B cell (primary cell): ENCODE data around the gene NXPE3. TPM values are rescaled to one million over a fixed set of nuclear protein-coding genes. Genes with fewer than 3 reads are reported as not detected.

ENCODE experiments used
- ATAC-seq: fragments of 200-7000 bp; cut with Tn5 transposase; one replicate; pipeline ENCODE4 v1.10.0; 2021; ENCODE audit warnings: low read depth, mild to moderate bottlenecking, moderate number of reproducible peaks, moderate library complexity
- CTCF ChIA-PET: fragments of 350-600 bp; sonication (Branson Sonifier 250); formaldehyde crosslinking; loops from one replicate; lab custom pipeline; 2021; ENCODE audit warnings: antibody characterized with exemption, inconsistent platforms; lab: Charles Lee
- POLR2A ChIA-PET: fragments of 350-600 bp; sonication (Branson Sonifier 250); formaldehyde crosslinking; loops from one replicate; lab custom pipeline; 2021; ENCODE audit warnings: antibody characterized with exemption; lab: Charles Lee
- DNase-seq: peaks from one replicate; pipeline ENCODE4 v3.0.0; 2013
- H2AFZ ChIP-seq: 2 replicates; pipeline ENCODE4 v1.6.1; 2012; ENCODE audit warnings: mild to moderate bottlenecking, low read depth, low read length; ENCODE audit not compliant: insufficient read depth, poor library complexity, severe bottlenecking
- H3K27ac ChIP-seq, 2 donors: 1 replicate in 1 of 2; 2 replicates in 1 of 2; pipeline ENCODE4 v1.5.1; 2012 to 2013; ENCODE audit warnings: low read length in 2 of 2, mild to moderate bottlenecking in 2 of 2, moderate library complexity in 1 of 2
- H3K27me3 ChIP-seq, 4 experiments: fragments of 200-600 bp in 1 of 4; sonication (generic) in 1 of 4; replicated peaks in 1 of 4; 1 replicate in 2 of 4; 2 replicates in 2 of 4; pipeline versions ENCODE4 v1.6.1 to v1.7.0; 2013 to 2016; ENCODE audit warnings: low read length in 3 of 4, mild to moderate bottlenecking in 2 of 4, mixed read lengths in 1 of 4, moderate library complexity in 1 of 4; ENCODE audit not compliant: insufficient read depth in 4 of 4, control insufficient read depth in 3 of 4; ENCODE audit errors: control extremely low read depth in 1 of 4
- H3K36me3 ChIP-seq, 2 experiments: replicated peaks in 1 of 2; 1 replicate in 1 of 2; 2 replicates in 1 of 2; pipeline versions ENCODE4 v1.6.1 to v1.7.1; 2013; ENCODE audit warnings: low read length in 1 of 2; ENCODE audit not compliant: insufficient read depth in 2 of 2, control insufficient read depth in 1 of 2; ENCODE audit errors: control extremely low read depth in 1 of 2, extremely low read depth in 1 of 2
- H3K4me1 ChIP-seq, 2 donors: fragments of 200-600 bp in 1 of 2; sonication (generic) in 1 of 2; 1 replicate in 1 of 2; 2 replicates in 1 of 2; pipeline versions ENCODE4 v1.5.1 to v1.6.1; 2013 to 2017; ENCODE audit warnings: low read length in 2 of 2; ENCODE audit not compliant: control insufficient read depth in 2 of 2, insufficient read depth in 2 of 2
- H3K4me2 ChIP-seq: replicated peaks from 2 replicates; pipeline ENCODE3; 2012; ENCODE audit warnings: mild to moderate bottlenecking, low read depth, low read length; ENCODE audit not compliant: poor library complexity, severe bottlenecking
- H3K4me3 ChIP-seq, 5 experiments: fragments of 200-600 bp in 1 of 5; sonication (generic) in 1 of 5; 1 replicate in 3 of 5; 2 replicates in 2 of 5; pipeline versions ENCODE4 v1.5.1 to v1.7.0; 2011 to 2016; ENCODE audit warnings: low read length in 4 of 5, mild to moderate bottlenecking in 4 of 5, low read depth in 2 of 5, control low read depth in 1 of 5, moderate library complexity in 1 of 5; ENCODE audit not compliant: insufficient read depth in 1 of 5; ENCODE audit errors: control extremely low read depth in 1 of 5, extremely low read depth in 1 of 5
- H3K79me2 ChIP-seq: fragments of 200-600 bp; sonication (generic); one replicate; pipeline ENCODE4 v1.6.0; 2016; ENCODE audit warnings: low read length; ENCODE audit not compliant: control insufficient read depth, insufficient read depth
- H3K9ac ChIP-seq: fragments of 200-600 bp; sonication (generic); 2 replicates; pipeline ENCODE4 v1.6.1; 2017; ENCODE audit warnings: mild to moderate bottlenecking, low read length, moderate library complexity
- H3K9me3 ChIP-seq, 3 donors: one replicate each; pipeline versions ENCODE4 v1.6.1 to v1.7.1; 2013; ENCODE audit warnings: low read length in 2 of 3; ENCODE audit not compliant: control insufficient read depth in 2 of 3, insufficient read depth in 1 of 3; ENCODE audit errors: control extremely low read depth in 1 of 3
- H4K20me1 ChIP-seq: 2 replicates; pipeline ENCODE4 v1.6.0; 2012; ENCODE audit warnings: mild to moderate bottlenecking, low read length; ENCODE audit not compliant: insufficient read depth, control insufficient read depth, poor library complexity, severe bottlenecking
- H3K27ac Mint-ChIP-seq: one replicate; pipeline ENCODE4 v1.8.0; 2021; ENCODE audit warnings: mixed read lengths
- H3K27me3 Mint-ChIP-seq: one replicate; pipeline ENCODE4 v1.8.0; 2021; ENCODE audit warnings: mixed read lengths
- H3K4me1 Mint-ChIP-seq: one replicate; pipeline ENCODE4 v1.8.0; 2021; ENCODE audit warnings: mixed read lengths
- H3K4me3 Mint-ChIP-seq: one replicate; pipeline ENCODE4 v1.8.0; 2021; ENCODE audit warnings: mixed read lengths
- H3K9me3 Mint-ChIP-seq: one replicate; pipeline ENCODE4 v1.8.0; 2022; ENCODE audit warnings: mixed read lengths; ENCODE audit not compliant: insufficient read depth
- EZH2 ChIP-seq: IDR thresholded peaks from 2 replicates; pipeline ENCODE4 v1.6.1; 2012; ENCODE audit warnings: borderline replicate concordance, low read depth, mild to moderate bottlenecking, moderate library complexity, low read length; ENCODE audit not compliant: insufficient read depth, poor library complexity, severe bottlenecking
- WGBS: methylation state at CpG from one replicate; pipeline ENCODE4 v1.1.5; 2013; ENCODE audit warnings: missing lambda C conversion rate; ENCODE audit not compliant: insufficient coverage; 5-methylcytosine and 5-hydroxymethylcytosine counted together
- intact Hi-C: fragments of 100-400 bp; cut with micrococcal nuclease; formaldehyde crosslinking; loops from one replicate; pipeline ENCODE4 v1.10.0; 2022
- polyA plus RNA-seq: library from polyadenylated mRNA; depleted of rRNA; stranded (reverse); fragments of >200 nt; gene quantifications from 2 replicates; pipeline ENCODE4 v1.2.3, GENCODE V29; 2012
- total RNA-seq, 2 donors: library from RNA; stranded (reverse); fragments of 120-200 nt in 1 of 2; gene quantifications; 1 replicate in 1 of 2; 2 replicates in 1 of 2; pipeline versions ENCODE4 v1.2.3 to v1.2.4, GENCODE V29; 2013 to 2022
- TF ChIP-seq, protein P1 (sequence below): fragments of 200-600 bp; IDR thresholded peaks from one replicate; pipeline ENCODE4 v1.8.0; 2022; ENCODE audit warnings: antibody characterized with exemption, mild to moderate bottlenecking

The NXPE3 gene
- total and polyA plus RNA-seq, 2 donors (not counting 1 experiment from before 2014, with no cell fraction given), result 15.4 to 19.7 TPM

DNA sequence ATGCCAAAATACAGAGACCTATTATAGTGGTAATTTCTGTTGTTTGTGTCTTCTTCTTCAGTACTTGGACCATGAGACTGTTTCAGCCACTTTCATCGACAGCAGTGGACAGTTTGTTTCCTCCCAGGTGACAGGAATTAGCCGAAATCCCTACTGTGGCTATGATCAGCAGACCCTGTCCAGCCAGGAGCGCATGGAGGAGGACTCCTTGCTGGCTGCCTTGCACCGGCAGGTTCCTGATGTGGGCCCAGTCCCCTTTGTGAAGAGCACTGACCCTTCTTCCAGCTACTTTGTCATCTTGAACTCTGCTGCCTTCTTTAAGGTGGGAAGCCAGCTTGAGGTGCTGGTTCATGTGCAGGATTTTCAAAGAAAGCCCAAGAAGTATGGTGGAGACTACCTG, 22.2 kb downstream of the NXPE3 start:
- Histone ChIP-seq H3K4me3 (no peak overlapping the region), H4K20me1 (no peaks in the 10 kb centered on the region), H3K9me3 (no peaks in the 10 kb centered on the region), H3K9ac (no peak overlapping the region), H3K36me3 (peaks cover 6 to 36% of the 10 kb centered on the region in 2 experiments), H3K79me2 (peaks cover 10% of the 10 kb centered on the region), H3K4me1 (peaks cover 0 to 3% of the 10 kb centered on the region in 2 donors), H3K27me3 (no peaks in the 10 kb centered on the region), H3K4me2 (no peak overlapping the region), H3K27ac (no peak overlapping the region), H2AFZ (no peak overlapping the region)
- ChIA-PET POLR2A (no interaction called here), CTCF (interaction anchor here (0.6 to 20.1 kb wide), 8 partner anchors 7 to 1906 kb away, joined by 3 to 1306 read pairs (median 12); partner anchors contain the start of gene CEP97)
- no peaks in the 10 kb centered on the region for H3K27me3 Mint-ChIP-seq
- H3K27ac Mint-ChIP-seq, result peak overlapping the region; percentile 20
- intact Hi-C loops, result no loop called here
- 95% methylated on average over 4 of the region's 4 CpGs for WGBS
- H3K9me3 Mint-ChIP-seq, result no peaks in the 10 kb centered on the region
- peaks cover 6% of the 10 kb centered on the region for H3K4me1 Mint-ChIP-seq
- TF ChIP-seq, protein P1, sequence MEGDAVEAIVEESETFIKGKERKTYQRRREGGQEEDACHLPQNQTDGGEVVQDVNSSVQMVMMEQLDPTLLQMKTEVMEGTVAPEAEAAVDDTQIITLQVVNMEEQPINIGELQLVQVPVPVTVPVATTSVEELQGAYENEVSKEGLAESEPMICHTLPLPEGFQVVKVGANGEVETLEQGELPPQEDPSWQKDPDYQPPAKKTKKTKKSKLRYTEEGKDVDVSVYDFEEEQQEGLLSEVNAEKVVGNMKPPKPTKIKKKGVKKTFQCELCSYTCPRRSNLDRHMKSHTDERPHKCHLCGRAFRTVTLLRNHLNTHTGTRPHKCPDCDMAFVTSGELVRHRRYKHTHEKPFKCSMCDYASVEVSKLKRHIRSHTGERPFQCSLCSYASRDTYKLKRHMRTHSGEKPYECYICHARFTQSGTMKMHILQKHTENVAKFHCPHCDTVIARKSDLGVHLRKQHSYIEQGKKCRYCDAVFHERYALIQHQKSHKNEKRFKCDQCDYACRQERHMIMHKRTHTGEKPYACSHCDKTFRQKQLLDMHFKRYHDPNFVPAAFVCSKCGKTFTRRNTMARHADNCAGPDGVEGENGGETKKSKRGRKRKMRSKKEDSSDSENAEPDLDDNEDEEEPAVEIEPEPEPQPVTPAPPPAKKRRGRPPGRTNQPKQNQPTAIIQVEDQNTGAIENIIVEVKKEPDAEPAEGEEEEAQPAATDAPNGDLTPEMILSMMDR, result no peak
- no peak for TF ChIP-seq EZH2
- no peak overlapping the region for H3K4me3 Mint-ChIP-seq
- ATAC-seq, result no peak
- DNase-seq, result no peak

GRCh38 chr3:101802179-101802578, 23.2 kb downstream of the NXPE3 start:
- H3K4me3 Mint-ChIP-seq, result no peak overlapping the region
- H3K79me2 ChIP-seq, result peaks cover 6% of the 10 kb centered on the region
- H3K36me3 ChIP-seq, result peaks cover 6 to 33% of the 10 kb centered on the region in 2 experiments
- intact Hi-C loops, result no loop called here
- no peaks in the 10 kb centered on the region for H3K27me3 ChIP-seq
- H3K9me3 ChIP-seq, result no peaks in the 10 kb centered on the region
- no peak overlapping the region for H3K4me3 ChIP-seq
- no peak overlapping the region for H3K27ac Mint-ChIP-seq
- TF ChIP-seq, protein P1, result no peak
- no peak for TF ChIP-seq EZH2
- DNase-seq (no peak), ATAC-seq (no peak)
- WGBS, result no CpG with 5 or more reads among the region's 2 CpGs
- peaks cover 4% of the 10 kb centered on the region for H3K4me1 Mint-ChIP-seq
- H2AFZ ChIP-seq, result no peak overlapping the region
- H3K9ac ChIP-seq, result no peak overlapping the region
- H3K9me3 Mint-ChIP-seq, result no peaks in the 10 kb centered on the region
- ChIA-PET POLR2A (interaction anchor here (0.6 kb wide), 1 partner anchor 36 kb away, joined by 3 read pairs; no protein-coding TSS in a partner anchor), CTCF (interaction anchor here (0.7 to 20.1 kb wide), 25 partner anchors 8 to 734 kb away, joined by 3 to 1306 read pairs (median 6); partner anchors contain the start of genes CEP97 and NXPE3)
- H3K27ac ChIP-seq, result no peak overlapping the region
- no peak overlapping the region for H3K4me2 ChIP-seq
- H3K27me3 Mint-ChIP-seq, result no peaks in the 10 kb centered on the region
- no peaks in the 10 kb centered on the region for H4K20me1 ChIP-seq
- no peaks in the 10 kb centered on the region for H3K4me1 ChIP-seq
